Body of pancreas (tissue), 4 donors: ENCODE data around the gene DAB2IP.
A peak's percentile ranks its signal among the peaks of the same experiment; 100 is the strongest.

ENCODE experiments used
- CTCF ChIP-seq, 7 experiments: fragments of 450-650 bp in 4 of 7; fragments of 200-600 bp in 3 of 7; sonication (generic) in 3 of 7; IDR thresholded peaks; one replicate each; pipeline ENCODE4 v1.5.1; 2016 to 2019; ENCODE audit warnings: antibody characterized with exemption in 7 of 7
- POLR2A ChIP-seq, 3 donors: fragments of 450-650 bp; IDR thresholded peaks; one replicate each; pipeline ENCODE4 v1.6.1; 2016; ENCODE audit warnings: antibody characterized with exemption in 3 of 3, mild to moderate bottlenecking in 2 of 3

GRCh38 chr9:121744002-121744686, 92.7 kb downstream of the DAB2IP start:
- TF ChIP-seq CTCF (IDR thresholded peaks at IDR 0.05) (peak; percentile 12 to 71 (median 56)), POLR2A (IDR thresholded peaks at IDR 0.05) (no peak)
